ENCODE measurements around the gene ITPKA.

DNA sequence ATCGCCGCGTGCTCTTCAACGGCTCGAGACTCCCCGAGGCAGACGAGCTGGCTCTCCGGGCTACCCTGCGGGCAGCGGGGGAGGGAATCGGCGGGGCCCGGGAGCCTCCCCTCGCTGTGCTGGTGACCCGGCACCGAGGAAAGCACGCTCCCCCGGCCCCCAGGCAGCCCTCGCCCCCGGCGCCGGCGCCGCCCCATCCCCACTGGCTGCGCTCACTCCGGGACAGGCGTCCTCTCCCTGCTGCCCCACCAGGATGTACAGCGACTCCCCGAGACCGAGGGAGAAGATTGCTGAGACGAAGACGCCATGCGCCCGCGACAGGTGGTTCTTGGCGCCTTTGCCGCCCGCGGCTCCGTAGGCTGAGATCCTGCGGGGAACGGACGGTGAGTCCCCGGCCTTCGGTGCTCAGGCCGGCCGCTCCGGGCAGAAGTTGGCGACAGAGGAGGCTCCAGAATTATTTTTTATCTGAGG is 18.3 kb downstream of the ITPKA start:
- TF ChIP-seq, protein P1, sequence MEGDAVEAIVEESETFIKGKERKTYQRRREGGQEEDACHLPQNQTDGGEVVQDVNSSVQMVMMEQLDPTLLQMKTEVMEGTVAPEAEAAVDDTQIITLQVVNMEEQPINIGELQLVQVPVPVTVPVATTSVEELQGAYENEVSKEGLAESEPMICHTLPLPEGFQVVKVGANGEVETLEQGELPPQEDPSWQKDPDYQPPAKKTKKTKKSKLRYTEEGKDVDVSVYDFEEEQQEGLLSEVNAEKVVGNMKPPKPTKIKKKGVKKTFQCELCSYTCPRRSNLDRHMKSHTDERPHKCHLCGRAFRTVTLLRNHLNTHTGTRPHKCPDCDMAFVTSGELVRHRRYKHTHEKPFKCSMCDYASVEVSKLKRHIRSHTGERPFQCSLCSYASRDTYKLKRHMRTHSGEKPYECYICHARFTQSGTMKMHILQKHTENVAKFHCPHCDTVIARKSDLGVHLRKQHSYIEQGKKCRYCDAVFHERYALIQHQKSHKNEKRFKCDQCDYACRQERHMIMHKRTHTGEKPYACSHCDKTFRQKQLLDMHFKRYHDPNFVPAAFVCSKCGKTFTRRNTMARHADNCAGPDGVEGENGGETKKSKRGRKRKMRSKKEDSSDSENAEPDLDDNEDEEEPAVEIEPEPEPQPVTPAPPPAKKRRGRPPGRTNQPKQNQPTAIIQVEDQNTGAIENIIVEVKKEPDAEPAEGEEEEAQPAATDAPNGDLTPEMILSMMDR (IDR thresholded peaks at IDR 0.05; ENCODE audit: borderline replicate concordance, extremely low read depth, low read length, poor library complexity, severe bottlenecking), result no peak
- TF ChIP-seq EZH2 (IDR thresholded peaks at IDR 0.05; ENCODE audit: borderline replicate concordance, low read depth, low read length, severe bottlenecking), result no peak
